GM18505 (cell line): Measurements from ENCODE around the gene RAI2.

Source experiments
- ATAC-seq: cut with Tn5 transposase; IDR thresholded peaks from one replicate; pipeline ENCODE4 v1.9.1; 2021; ENCODE audit not compliant: unreplicated experiment
- POLR2A ChIP-seq: IDR thresholded peaks from 4 replicates; pipeline ENCODE4 v1.6.1; 2011; ENCODE audit warnings: borderline replicate concordance; ENCODE audit not compliant: insufficient read depth, insufficient read length; ENCODE audit errors: extremely low read depth

RAI2 gene

GRCh38 chrX:17842769-17843525 lies 18.2 kb downstream of the RAI2 start:
- no peak for ATAC-seq
- TF ChIP-seq POLR2A: no peak

- no peak for TF ChIP-seq POLR2A
- ATAC-seq: no peak
Observed at GRCh38 chrX:17839269-17839668, 21.8 kb downstream of the RAI2 start.

GRCh38 chrX:17836830-17837229 lies 24.3 kb downstream of the RAI2 start:
- ATAC-seq: no peak
- no peak for TF ChIP-seq POLR2A

GRCh38 chrX:17833954-17834353 lies 27.1 kb downstream of the RAI2 start:
- TF ChIP-seq POLR2A: no peak
- no peak for ATAC-seq

DNA sequence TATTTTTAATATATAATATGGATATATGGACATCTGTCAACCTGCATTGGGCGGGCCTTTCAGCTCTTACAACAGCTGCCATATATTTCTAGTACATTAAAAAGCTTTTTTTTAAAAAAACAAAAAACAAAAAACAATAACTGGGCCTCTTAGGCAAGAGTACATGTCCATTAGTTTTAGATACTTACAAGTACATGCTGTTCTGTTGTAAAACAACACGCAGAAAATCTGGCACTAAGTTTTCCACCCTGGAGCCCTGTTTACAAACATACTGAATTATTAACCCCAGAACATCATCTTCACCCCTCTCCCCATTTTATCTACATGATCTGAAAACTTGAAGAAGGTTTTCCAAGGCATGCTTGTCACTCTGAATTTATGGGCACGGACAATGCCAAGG lies 29.8 kb downstream of the RAI2 start:
- ATAC-seq: no peak
- no peak for TF ChIP-seq POLR2A

DNA sequence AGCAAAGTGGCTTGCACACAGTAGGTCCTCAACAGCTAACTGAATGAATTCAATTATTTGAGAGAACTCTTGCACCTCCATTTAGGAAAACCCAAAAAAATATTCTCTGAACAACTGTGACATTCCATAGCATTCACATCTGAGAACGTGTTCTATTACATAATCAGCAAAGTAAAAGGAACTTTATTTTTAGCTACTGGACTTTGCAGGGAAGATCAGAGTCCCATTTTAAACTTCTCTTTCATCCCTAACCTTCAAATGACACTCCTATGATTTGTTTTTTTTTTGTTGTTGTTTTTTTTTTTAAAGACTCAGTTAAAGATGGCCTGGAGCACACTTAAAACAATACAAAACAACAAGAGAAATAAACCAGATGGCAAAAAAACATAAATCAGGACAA lies 30.9 kb downstream of the RAI2 start:
- TF ChIP-seq POLR2A: no peak
- no peak for ATAC-seq

- no peak for TF ChIP-seq POLR2A
- no peak for ATAC-seq
Observed at GRCh38 chrX:17829566-17829965, 31.5 kb downstream of the RAI2 start.

- TF ChIP-seq POLR2A: no peak
- ATAC-seq: no peak
Observed at GRCh38 chrX:17828171-17828570, 32.9 kb downstream of the RAI2 start.

GRCh38 chrX:17826609-17827496 lies 34.2 kb downstream of the RAI2 start:
- TF ChIP-seq POLR2A: no peak
- ATAC-seq: no peak

GRCh38 chrX:17824980-17825379 lies 36.1 kb downstream of the RAI2 start:
- ATAC-seq: no peak
- no peak for TF ChIP-seq POLR2A

DNA sequence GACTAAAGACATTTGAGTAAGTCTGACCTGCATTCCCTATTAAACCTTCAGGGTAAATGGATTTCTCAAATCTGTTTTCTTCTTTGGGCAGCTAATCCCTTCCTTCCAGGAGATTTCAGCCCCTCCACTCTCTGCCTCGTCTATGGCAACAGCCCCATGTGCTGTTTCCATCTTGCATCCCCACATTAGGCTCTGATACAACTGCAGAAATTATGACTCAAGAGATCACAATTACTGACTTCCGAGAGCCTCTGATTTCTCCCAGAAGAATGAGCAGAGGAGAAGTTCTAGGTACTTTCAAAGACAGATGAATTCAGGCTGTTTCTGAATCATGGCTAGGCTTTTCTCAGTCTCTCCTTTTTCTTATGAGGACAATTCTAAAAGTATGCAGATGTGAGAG lies 38.7 kb downstream of the RAI2 start:
- ATAC-seq: no peak
- TF ChIP-seq POLR2A: no peak

- no peak for ATAC-seq
- no peak for TF ChIP-seq POLR2A
Observed at GRCh38 chrX:17820100-17820499, 41.0 kb downstream of the RAI2 start.

DNA sequence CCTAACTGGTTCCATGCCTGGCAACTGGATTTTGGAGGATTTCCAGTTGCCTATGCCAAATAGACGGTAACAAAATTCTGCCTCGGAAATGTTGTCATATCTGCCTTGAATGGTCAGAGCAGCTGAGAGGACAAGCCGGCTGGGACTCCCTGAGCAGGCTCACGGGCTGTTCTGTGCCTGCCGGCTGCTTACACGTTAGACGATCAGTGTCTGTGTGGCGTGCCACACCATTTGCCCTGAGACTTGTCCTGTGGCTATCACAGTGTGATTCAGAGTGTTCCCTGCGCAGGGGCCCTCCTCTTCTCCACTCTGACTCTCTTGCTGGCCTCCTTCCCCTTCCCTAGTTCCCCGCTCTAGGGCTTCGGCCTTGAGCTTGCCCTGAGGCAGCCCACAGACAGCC lies 42.4 kb downstream of the RAI2 start:
- no peak for ATAC-seq
- no peak for TF ChIP-seq POLR2A

DNA sequence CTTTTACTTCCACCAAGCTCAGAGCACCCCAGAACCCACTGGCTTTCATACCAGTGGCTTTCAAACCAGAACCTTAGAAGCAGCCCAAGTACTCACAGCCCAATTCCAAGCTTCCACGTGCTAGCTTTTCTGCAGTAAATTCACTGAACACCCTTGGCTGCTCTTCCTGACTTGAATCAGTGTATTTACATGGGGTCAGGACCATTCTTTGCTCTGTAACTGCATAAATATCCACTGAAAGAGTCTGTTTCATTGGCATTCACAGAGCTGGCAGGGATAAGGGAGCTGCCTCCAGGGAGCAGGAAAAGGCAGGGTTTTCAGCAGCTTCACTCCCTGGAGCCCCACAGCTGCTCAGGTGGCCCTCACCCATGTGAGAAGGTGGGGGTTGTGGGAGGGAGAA lies 43.8 kb downstream of the RAI2 start:
- no peak for TF ChIP-seq POLR2A
- no peak for ATAC-seq
